Measurements from ENCODE around the gene METAP1D. TPM values are rescaled to one million over a fixed set of nuclear protein-coding genes. Genes with fewer than 3 reads are reported as not detected.
A peak's percentile ranks its signal among the peaks of the same experiment; 100 is the strongest.

Gene METAP1D
- total RNA-seq, 1 experiment from 2014 or later, result 10.4 TPM

GRCh38 chr2:172096626-172097547, 97.1 kb downstream of the METAP1D start:
- Histone ChIP-seq H3K4me1 (peaks cover 11% of the 10 kb centered on the region), H3K9me3 (no peaks in the 10 kb centered on the region), H3K27me3 (replicated peaks; ENCODE audit: control insufficient read depth, insufficient read depth, low read length) (0 out of 2 replicates have a peak, but pooled peaks cover 2% of the 10 kb centered on the region), H3K36me3 (ENCODE audit: control insufficient read depth, insufficient read depth, low read length) (no peaks in the 10 kb centered on the region), H3K4me3 (ENCODE audit: low read depth, low read length) (peak overlapping the region; percentile 34)
- peak overlapping the region; percentile 71 for H3K4me3 Mint-ChIP-seq (ENCODE audit: unreplicated experiment)
- ChIA-PET POLR2A (no interaction called here), CTCF (interaction anchor here (0.6 to 1.3 kb wide), 2 partner anchors 11 to 330 kb away, joined by 3 to 4 read pairs; no protein-coding TSS in a partner anchor)
- intact Hi-C loops (cut with micrococcal nuclease; ENCODE audit: unreplicated experiment), result no loop called here
- peaks cover 13% of the 10 kb centered on the region for H3K36me3 Mint-ChIP-seq (ENCODE audit: insufficient read depth, unreplicated experiment)
- no peak for TF ChIP-seq CTCF (IDR thresholded peaks at IDR 0.05; ENCODE audit: insufficient read depth in 1 of 2, low read depth in 1 of 2, low read length in 1 of 2, severe bottlenecking in 1 of 2, unreplicated experiment in 1 of 2)
- no peaks in the 10 kb centered on the region for H3K9me3 Mint-ChIP-seq (ENCODE audit: unreplicated experiment)
- peak in 1 of 2 experiments; percentile 44 for DNase-seq
- peaks cover 13% of the 10 kb centered on the region for H3K4me1 Mint-ChIP-seq (ENCODE audit: low read depth, unreplicated experiment)
- H3K27ac Mint-ChIP-seq (ENCODE audit: unreplicated experiment), result no peak overlapping the region
- H3K27me3 Mint-ChIP-seq (ENCODE audit: insufficient read depth, unreplicated experiment), result peaks cover 10% of the 10 kb centered on the region
- no TSS peak for BruUV-seq (replicated peaks)

GRCh38 chr2:172097557-172098131, 97.9 kb downstream of the METAP1D start:
- no peaks in the 10 kb centered on the region for H3K9me3 ChIP-seq
- no peak for DNase-seq
- Mint-ChIP-seq H3K27ac (ENCODE audit: unreplicated experiment) (no peak overlapping the region), H3K9me3 (ENCODE audit: unreplicated experiment) (no peaks in the 10 kb centered on the region), H3K27me3 (ENCODE audit: insufficient read depth, unreplicated experiment) (peaks cover 8% of the 10 kb centered on the region), H3K36me3 (ENCODE audit: insufficient read depth, unreplicated experiment) (peaks cover 20% of the 10 kb centered on the region), H3K4me3 (ENCODE audit: unreplicated experiment) (peak overlapping the region; percentile 71), H3K4me1 (ENCODE audit: low read depth, unreplicated experiment) (peaks cover 13% of the 10 kb centered on the region)
- intact Hi-C loops (cut with micrococcal nuclease; ENCODE audit: unreplicated experiment), result no loop called here
- H3K36me3 ChIP-seq (ENCODE audit: control insufficient read depth, insufficient read depth, low read length), result no peaks in the 10 kb centered on the region
- H3K4me1 ChIP-seq, result peaks cover 11% of the 10 kb centered on the region
- no TSS peak for BruUV-seq (replicated peaks)
- H3K4me3 ChIP-seq (ENCODE audit: low read depth, low read length), result no peak overlapping the region; the same call in 1 of the 2 replicates
- no peak for TF ChIP-seq CTCF (IDR thresholded peaks at IDR 0.05; ENCODE audit: insufficient read depth in 1 of 2, low read depth in 1 of 2, low read length in 1 of 2, severe bottlenecking in 1 of 2, unreplicated experiment in 1 of 2)
- H3K27me3 ChIP-seq (replicated peaks; ENCODE audit: control insufficient read depth, insufficient read depth, low read length), result 0 out of 2 replicates have a peak, but pooled peaks cover 2% of the 10 kb centered on the region
- ChIA-PET CTCF (interaction anchor here (0.6 to 2.0 kb wide), 2 partner anchors 13 to 329 kb away, joined by 4 to 11 read pairs; partner anchors contain the start of gene DLX1), POLR2A (no interaction called here)

- no peak for TF ChIP-seq CTCF (IDR thresholded peaks at IDR 0.05; ENCODE audit: insufficient read depth in 1 of 2, low read depth in 1 of 2, low read length in 1 of 2, severe bottlenecking in 1 of 2, unreplicated experiment in 1 of 2)
- ChIA-PET CTCF (interaction anchor here (1.2 to 2.0 kb wide), 2 partner anchors 12 to 13 kb away, joined by 3 to 11 read pairs; partner anchors contain the start of gene DLX1), POLR2A (interaction anchor here (1.3 to 1.8 kb wide), 2 partner anchors 13 to 176 kb away, joined by 6 to 13 read pairs; partner anchors contain the start of genes DLX1 and HAT1)
- Mint-ChIP-seq H3K27me3 (ENCODE audit: insufficient read depth, unreplicated experiment) (peaks cover 6% of the 10 kb centered on the region), H3K4me1 (ENCODE audit: low read depth, unreplicated experiment) (peaks cover 13% of the 10 kb centered on the region), H3K9me3 (ENCODE audit: unreplicated experiment) (no peaks in the 10 kb centered on the region), H3K27ac (ENCODE audit: unreplicated experiment) (peak overlapping the region; percentile 8), H3K36me3 (ENCODE audit: insufficient read depth, unreplicated experiment) (peaks cover 24% of the 10 kb centered on the region), H3K4me3 (ENCODE audit: unreplicated experiment) (peak overlapping the region; percentile 70)
- H3K4me1 ChIP-seq, result peaks cover 11% of the 10 kb centered on the region
- TSS peak; percentile 16 for BruUV-seq (replicated peaks)
- 0 out of 2 replicates have a peak, but pooled peaks cover 2% of the 10 kb centered on the region for H3K27me3 ChIP-seq (replicated peaks; ENCODE audit: control insufficient read depth, insufficient read depth, low read length)
- no peaks in the 10 kb centered on the region for H3K9me3 ChIP-seq
- no peaks in the 10 kb centered on the region for H3K36me3 ChIP-seq (ENCODE audit: control insufficient read depth, insufficient read depth, low read length)
- no peak for DNase-seq
- no peak overlapping the region; the same call in 1 of the 2 replicates for H3K4me3 ChIP-seq (ENCODE audit: low read depth, low read length)
- intact Hi-C loops (cut with micrococcal nuclease; ENCODE audit: unreplicated experiment), result no loop called here
These were observed 98.5 kb downstream of the METAP1D start for GRCh38 chr2:172098287-172098649.
